LoVo (cell line): Measurements from ENCODE around the gene SUZ12.
A peak's percentile ranks its signal among the peaks of the same experiment; 100 is the strongest.
"Not testable (repeated sequence)": the region's sequence is repeated elsewhere in the genome, so short reads cannot be mapped to it uniquely, and the experiment has no call there.

Source experiments
- DNase-seq: peaks from one replicate; pipeline ENCODE4 v3.0.0-alpha.2; 2016; ENCODE audit warnings: low spot score

SUZ12 gene

GRCh38 chr17:31936615-31937609, at the start of gene SUZ12:
Gene SUZ12, plus strand, starts transcription at chr17:31937007. Its CDS starts 240 bp downstream, at chr17:31937247.
- DNase-seq: peak; percentile 69

- DNase-seq: no peak
Measured at GRCh38 chr17:31888124-31888523, 48.7 kb upstream of the SUZ12 start.

DNA sequence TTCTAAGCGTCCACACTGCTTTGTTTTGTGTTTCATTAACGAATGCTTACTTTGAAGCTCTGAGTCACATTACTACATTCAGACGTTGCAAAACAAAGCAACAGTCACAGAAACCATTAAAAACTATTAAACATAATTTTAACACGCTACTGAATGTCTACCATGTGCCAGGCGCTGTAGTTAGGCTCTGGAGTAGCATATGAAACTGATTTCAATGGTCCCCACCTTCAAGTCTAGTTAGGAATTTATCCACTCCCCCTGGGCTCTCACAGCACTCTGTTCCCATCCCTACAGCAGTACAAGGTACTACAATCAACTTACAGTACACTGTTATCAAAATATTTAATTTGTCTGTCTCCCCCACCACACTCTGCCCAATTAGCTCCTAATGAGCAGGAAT, 35.9 kb upstream of the SUZ12 start:
- peak; percentile 13 for DNase-seq

DNA sequence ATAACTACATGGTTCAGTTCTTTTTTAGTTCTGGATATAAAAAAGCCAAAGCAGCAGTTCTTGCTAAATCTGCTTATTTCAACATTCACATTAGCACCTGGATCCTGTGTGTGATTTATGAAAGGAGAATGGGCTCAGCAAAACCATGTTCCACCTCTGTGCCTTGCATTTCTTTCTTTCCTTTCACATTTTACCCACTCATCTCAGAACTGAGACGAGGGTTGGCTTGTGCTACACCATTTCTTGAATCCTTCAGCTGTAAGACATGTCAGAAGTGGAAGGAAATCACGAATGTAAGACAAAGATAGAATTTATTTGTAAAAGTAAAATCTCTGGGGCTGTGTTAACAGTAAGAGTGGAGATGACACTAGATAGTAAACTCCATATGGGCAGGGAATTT, 34.1 kb upstream of the SUZ12 start:
- DNase-seq: no peak

DNA sequence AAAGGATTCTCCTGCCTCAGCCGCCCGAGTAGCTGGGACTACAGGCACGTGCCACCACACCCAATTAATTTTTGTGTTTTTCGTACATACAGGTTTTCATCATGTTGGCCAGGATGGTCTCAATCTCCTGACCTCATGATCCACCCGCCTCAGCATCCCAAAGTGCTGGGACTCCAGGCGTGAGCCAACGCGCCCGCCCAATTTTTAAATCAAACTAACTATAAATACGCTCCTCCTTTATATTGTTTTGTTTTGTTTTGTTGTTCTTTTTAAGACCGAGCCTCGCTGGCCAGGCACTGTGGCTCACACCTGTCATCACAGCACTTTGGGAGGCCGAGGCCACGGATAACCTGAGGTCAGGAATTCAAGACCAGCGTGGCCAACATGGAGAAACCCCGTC, 33.4 kb upstream of the SUZ12 start:
- no peak for DNase-seq

DNA sequence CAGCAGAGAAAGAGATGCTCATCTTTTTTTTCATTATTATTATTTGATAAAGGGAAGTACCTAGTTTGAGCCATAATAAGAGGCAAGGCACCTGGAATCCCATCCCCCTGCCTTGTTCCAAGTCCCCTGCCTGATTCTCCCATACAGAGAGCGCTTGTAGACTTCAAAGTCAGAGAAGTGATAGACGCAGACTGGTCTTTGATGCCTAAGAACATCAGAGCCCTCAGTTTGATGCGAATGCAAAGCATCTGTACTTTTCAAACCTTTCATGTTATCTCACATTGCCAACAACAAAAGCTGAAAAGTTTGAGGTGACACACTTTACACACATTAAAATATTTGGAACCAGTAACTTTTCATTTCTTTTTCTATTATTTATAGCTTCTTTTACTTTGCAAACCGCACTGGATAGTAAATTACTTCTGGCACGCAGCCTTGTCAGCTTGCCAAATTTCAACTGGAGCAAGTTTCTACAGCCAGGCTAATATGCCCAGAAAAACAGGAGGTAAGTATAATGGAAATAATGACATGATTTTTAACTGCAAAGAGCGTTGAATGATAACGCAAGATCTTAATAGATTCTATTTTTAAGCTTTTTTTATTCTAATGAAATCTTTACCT, 29.4 kb upstream of the SUZ12 start:
- peak; percentile 22 for DNase-seq

- no peak for DNase-seq
Measured at GRCh38 chr17:31908386-31908785, 28.4 kb upstream of the SUZ12 start.

- DNase-seq: not testable (repeated sequence)
Measured at GRCh38 chr17:31912705-31913104, 24.1 kb upstream of the SUZ12 start.

GRCh38 chr17:31915456-31916100, 21.2 kb upstream of the SUZ12 start:
- no peak for DNase-seq

DNA sequence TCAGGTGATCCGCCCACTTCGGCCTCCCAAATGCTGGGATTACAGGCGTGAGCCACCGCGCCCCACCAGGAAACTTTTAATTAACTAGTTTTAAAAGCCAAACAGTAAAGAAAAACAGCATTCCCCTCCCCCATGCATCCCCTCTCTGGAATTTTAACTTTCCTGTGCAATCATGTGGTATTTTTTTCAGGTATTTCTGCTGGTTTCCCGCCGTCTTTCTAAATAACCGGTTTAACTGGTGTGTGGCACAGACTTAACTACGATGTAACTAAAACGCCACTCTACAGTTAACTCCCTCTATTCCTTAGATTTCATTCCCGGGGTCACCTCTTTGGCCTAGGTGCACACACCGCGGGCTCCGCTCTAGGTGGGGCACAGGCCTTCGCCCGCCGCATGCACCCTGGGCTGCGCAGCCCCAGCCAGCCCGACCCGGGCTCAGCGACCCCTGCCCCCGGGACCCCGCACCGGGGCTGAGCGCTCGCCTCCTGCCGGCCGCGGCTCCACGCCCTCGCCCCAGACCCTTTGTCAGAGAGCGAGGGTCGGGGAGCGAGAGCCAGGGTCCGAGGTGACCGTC, 20.2 kb upstream of the SUZ12 start:
- DNase-seq: no peak

- DNase-seq: no peak
Measured at GRCh38 chr17:31917065-31917529, 19.7 kb upstream of the SUZ12 start.

DNA sequence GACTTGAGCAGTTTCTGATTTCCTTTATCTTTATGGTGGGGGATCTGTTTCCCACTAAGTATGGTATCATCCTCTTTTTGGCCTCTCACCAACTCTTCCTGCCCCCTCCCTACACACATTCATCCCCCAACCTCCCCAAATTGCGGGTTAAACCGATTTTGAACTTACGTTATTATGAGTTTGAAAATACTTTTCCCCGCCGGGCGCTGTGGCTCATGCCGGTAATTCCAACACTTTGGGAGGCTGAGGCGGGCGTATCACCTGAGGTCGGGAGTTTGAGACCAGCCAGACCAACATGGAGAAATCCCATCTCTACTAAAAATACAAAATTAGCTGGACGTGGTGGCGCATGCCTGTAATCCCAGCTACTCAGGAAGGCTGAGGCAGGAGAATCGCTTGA, 19.1 kb upstream of the SUZ12 start:
- not testable (repeated sequence) for DNase-seq

DNA sequence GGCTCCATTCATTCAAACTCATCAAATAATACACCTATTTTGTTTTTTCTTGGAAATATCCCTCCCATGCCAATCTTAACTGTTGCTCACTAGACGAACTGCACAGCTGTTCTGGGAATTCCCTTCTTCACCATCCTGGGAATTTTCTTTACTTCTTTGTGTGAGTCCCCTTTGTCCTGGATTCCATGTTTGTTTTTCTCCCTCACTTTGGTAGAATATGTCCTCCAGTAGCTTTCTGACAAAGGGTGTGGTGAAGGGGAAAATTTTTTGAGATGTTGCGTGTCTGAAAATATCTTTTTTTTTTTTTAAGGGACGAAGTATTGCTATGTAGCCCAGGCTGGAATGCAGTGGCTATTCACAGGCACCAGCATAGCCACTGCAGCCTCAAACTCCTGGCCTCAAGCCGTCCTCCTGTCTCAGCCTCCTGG, 18.1 kb upstream of the SUZ12 start:
- no peak for DNase-seq

DNA sequence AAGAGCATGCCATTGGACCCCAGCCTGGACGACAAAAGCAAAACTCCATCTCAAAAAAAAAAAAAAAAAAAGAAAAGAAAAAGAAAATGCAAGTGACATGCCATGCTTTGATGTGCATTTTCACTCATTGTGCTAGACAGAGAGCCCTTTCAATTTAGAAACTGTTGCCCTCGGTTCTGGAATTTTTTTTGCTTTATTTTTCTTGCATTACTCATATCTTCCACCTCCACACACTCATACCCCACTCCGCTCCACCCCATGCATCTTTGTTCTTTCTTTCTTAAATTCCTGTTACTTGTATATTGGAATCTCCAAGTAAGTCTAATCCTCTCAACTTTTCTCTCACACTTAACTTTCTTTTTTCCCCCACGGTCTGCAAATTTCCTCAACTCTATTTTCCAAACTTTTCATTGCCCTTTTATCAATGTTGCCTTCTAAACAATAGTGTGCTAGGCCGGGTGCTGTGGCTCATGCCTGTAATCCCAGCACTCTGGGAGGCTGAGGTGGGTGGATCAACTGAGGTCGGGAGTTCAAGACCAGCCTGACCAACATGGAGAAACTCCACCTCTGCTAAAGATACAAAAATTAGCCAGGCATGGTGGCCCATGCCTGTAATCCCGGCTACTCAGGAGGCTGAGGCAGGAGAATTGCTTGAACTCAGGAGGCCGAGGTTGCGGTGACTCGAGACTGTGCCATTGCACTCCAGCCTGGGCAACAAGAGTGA, 16.8 kb upstream of the SUZ12 start:
- no peak for DNase-seq

DNA sequence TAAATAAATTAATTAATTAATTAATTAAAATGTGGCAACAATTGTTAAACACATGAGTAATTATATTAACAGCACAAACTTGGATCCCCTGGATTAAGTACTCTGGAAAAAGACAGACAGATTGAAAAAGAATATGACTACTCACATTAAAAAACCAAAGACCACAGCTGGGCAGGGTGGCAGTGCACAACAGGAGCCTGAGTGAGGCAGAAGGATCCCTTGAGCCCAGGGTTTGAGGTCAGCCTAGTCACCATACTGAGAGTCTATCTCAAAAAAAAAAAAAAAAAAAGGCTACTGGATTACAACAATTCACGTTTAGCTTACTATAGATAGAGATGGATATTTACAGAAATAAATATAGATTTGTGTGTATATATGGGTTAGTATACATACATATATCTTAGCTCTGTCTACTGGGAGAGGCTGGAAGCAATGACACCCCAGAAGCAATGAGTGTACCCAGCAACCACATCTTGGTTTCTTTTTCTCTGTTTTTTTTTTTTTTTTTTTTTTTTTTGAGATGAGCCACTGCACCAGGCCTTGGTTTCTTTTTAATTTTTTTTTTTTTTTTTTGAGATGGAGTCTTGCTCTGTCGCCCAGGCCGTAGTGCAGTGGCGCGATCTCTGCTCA, 10.6 kb upstream of the SUZ12 start:
- no peak for DNase-seq

GRCh38 chr17:31931756-31932155, 5.1 kb upstream of the SUZ12 start:
- no peak for DNase-seq

GRCh38 chr17:31935512-31935911, 1.3 kb upstream of the SUZ12 start:
- DNase-seq: no peak

- not testable (repeated sequence) for DNase-seq
Measured at GRCh38 chr17:31937926-31938641, 1.3 kb downstream of the SUZ12 start.

DNA sequence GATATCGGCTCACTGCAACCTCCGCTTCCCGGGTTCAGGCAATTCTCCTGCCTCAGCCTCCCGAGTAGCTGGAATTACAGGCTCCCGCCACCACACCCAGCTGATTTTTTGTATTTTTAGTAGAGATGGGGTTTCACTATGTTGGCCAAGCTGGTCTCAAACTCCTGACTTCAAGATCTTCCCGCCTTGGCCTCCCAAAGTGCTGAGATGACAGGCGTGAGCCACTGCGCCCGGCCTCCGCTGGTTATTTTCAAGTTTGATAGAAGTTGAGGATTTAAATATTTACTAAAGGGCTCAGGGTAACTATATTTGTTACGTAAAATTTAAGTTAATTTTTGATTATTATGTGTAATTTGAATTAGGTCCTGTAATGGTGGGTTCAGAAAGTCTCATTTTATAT, 5.1 kb downstream of the SUZ12 start:
- not testable (repeated sequence) for DNase-seq

DNA sequence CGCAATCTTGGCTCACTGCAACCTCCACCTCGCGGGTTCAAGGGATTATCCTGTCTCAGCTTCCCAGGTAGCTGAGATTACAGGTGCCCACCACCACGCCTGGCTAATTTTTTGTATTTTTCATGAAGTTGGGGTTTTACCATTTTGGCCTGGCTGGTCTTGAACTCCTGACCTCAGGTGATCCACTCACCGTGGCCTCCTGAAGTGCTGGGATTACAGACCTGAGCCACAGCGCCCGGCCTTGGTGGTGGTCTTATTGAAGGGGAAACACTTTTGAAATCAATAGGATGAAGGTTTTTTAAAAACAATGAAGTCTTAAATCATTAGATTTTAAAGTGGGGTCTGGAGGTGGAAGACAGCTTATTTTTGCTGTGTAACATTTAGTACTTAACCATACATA, 5.6 kb downstream of the SUZ12 start:
- not testable (repeated sequence) for DNase-seq
